ENCODE measurements around the gene CARS1.

Gene CARS1

DNA sequence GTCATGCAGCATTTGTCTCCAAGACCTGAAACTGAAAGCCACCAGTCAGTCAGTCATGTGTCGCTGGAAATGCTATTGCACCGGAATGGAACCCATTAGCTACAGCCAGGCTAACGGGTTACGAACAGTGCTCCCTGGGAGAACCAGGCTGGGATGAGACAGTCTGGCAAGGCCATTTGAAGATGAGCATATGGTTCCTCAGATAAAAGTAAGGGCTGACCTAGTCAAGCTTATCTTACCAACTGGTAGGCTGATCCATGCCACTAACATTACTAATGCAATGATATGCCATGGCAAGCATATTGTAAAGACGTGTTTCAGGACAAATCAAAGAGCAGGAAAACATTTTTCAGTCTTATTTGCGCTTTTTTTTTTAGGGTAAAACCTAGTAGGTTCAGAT, 93.5 kb downstream of the CARS1 start:
- H3K36me3 ChIP-seq (ENCODE audit: insufficient read depth, insufficient read length, low read length), result peaks cover 91% of the 10 kb centered on the region
- H3K27me3 ChIP-seq (ENCODE audit: insufficient read depth, insufficient read length), result no peaks in the 10 kb centered on the region
- no peak overlapping the region for H3K9ac ChIP-seq (ENCODE audit: insufficient read length, low read depth)
- DNase-seq (ENCODE audit: low read depth, low spot score), result no peak
- H3K4me1 ChIP-seq (ENCODE audit: insufficient read depth, insufficient read length), result peaks cover 2% of the 10 kb centered on the region
- no peak for TF ChIP-seq SUZ12 (IDR thresholded peaks at IDR 0.05; ENCODE audit: extremely low read depth, insufficient read depth, insufficient read length)
- no peak for TF ChIP-seq ZNF274 (IDR thresholded peaks at IDR 0.05; ENCODE audit: low read depth, low read length)
- TF ChIP-seq YY1 (IDR thresholded peaks at IDR 0.05; ENCODE audit: insufficient read depth, insufficient read length), result no peak
- H3K9me3 ChIP-seq (ENCODE audit: insufficient read depth, low read length), result no peaks in the 10 kb centered on the region
- no peak overlapping the region for H3K4me3 ChIP-seq (ENCODE audit: insufficient read length, low read depth)

DNA sequence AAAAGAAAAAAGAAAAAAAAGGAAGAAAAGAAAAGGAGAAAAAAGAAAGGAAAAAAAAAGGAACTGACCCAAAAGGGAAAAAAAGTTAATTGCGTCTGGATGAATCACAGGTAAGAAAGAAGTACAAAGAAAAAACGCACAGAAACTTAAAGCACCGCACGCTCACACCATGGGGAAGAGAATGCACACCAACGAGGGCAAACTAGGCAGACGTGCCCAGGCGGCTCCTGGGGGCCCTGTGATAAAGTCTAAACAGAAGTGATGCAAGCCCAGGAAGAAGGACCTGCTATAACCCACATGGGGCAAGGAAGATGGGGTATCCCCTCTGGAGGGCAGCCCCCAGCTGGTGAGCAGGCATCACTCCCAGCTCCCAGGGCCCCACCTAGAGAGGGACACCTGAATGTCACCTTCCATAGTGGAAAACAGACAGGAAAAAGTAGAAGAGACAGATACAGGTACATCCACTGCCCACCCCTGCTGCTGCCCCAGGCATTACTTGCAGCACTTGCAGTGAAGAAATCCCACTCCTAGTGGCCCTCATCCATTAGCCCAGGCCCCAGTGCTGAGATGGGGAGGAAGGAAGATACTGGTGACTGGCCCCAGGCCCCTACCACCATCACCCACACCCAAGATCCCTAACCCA, 94.0 kb downstream of the CARS1 start:
- DNase-seq (ENCODE audit: low read depth, low spot score), result no peak
- H3K4me3 ChIP-seq (ENCODE audit: insufficient read length, low read depth), result no peak overlapping the region
- H3K9me3 ChIP-seq (ENCODE audit: insufficient read depth, low read length), result no peaks in the 10 kb centered on the region
- H3K36me3 ChIP-seq (ENCODE audit: insufficient read depth, insufficient read length, low read length), result peaks cover 91% of the 10 kb centered on the region
- TF ChIP-seq ZNF274 (IDR thresholded peaks at IDR 0.05; ENCODE audit: low read depth, low read length) (no peak), SUZ12 (IDR thresholded peaks at IDR 0.05; ENCODE audit: extremely low read depth, insufficient read depth, insufficient read length) (no peak)
- H3K4me1 ChIP-seq (ENCODE audit: insufficient read depth, insufficient read length), result peaks cover 2% of the 10 kb centered on the region
- H3K27me3 ChIP-seq (ENCODE audit: insufficient read depth, insufficient read length), result no peaks in the 10 kb centered on the region
- H3K9ac ChIP-seq (ENCODE audit: insufficient read length, low read depth), result no peak overlapping the region

DNA sequence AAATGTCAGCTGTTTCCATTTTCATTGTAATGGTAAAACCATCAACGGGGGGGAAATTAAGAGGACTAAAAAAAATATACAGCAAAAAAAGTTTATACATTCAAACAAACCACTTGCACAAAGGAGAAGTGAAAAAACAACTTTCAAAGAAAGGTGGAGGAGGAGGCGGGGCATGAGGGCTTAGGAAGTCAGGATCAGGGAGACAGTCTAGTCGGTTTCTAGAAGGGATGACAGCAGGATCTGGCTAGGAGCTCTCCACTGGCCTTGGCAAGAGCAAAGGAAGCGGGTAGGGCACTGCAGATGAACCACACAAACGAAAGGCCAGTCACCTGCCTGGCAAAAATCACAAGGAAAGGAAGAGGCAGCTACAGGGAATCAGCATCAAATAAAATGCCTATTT, 96.1 kb downstream of the CARS1 start:
- Histone ChIP-seq H3K4me3 (ENCODE audit: insufficient read length, low read depth) (no peak overlapping the region), H3K36me3 (ENCODE audit: insufficient read depth, insufficient read length, low read length) (peaks cover 94% of the 10 kb centered on the region), H3K9me3 (ENCODE audit: insufficient read depth, low read length) (no peaks in the 10 kb centered on the region), H3K4me1 (ENCODE audit: insufficient read depth, insufficient read length) (peaks cover 7% of the 10 kb centered on the region), H3K27me3 (ENCODE audit: insufficient read depth, insufficient read length) (no peaks in the 10 kb centered on the region), H3K9ac (ENCODE audit: insufficient read length, low read depth) (no peak overlapping the region)
- DNase-seq (ENCODE audit: low read depth, low spot score), result no peak
- TF ChIP-seq ZNF274 (IDR thresholded peaks at IDR 0.05; ENCODE audit: low read depth, low read length) (no peak), SUZ12 (IDR thresholded peaks at IDR 0.05; ENCODE audit: extremely low read depth, insufficient read depth, insufficient read length) (no peak), YY1 (IDR thresholded peaks at IDR 0.05; ENCODE audit: insufficient read depth, insufficient read length) (no peak)

DNA sequence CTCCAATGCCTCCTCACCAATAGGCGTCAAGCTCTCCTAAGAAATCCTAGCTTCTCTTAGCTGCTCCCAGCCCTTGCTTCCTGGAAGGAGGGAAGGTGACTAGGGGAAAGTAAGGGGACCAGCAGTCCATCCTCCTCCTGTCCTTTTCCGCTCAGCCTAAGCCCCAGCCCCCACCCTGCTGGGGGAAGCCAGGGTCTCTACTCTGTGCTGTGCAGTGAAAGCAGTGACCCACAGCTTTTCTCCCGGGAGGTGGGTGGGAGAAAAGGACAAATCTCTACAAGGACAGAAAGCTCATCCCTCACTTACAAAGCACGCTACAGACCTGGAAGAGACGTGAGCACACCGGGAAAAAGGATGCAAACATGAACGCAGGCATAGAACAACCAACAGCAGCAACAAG, 97.1 kb downstream of the CARS1 start:
- DNase-seq (ENCODE audit: low read depth, low spot score), result no peak

DNA sequence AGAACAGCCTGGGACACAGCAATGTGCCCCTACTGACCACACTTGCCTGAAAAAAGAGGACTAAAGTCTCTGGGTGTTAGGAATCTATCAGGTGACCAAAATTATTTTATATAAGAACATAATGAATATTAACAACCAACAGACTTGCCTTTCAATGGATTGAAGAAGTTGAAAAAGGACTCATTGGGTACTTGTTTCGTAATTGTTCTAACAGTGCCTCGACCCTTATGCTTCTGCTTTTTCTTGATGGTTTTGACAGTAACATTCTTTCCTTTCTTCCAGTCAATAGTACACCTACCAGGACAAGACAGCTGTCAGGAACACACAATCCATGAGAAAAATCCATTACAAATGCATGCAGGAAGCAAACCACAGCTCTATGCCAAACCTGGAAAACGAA, 99.0 kb downstream of the CARS1 start:
- Histone ChIP-seq H3K9me3 (ENCODE audit: insufficient read depth, low read length) (no peaks in the 10 kb centered on the region), H3K4me1 (ENCODE audit: insufficient read depth, insufficient read length) (peaks cover 7% of the 10 kb centered on the region), H3K27me3 (ENCODE audit: insufficient read depth, insufficient read length) (no peaks in the 10 kb centered on the region), H3K36me3 (ENCODE audit: insufficient read depth, insufficient read length, low read length) (peaks cover 95% of the 10 kb centered on the region), H3K4me3 (ENCODE audit: insufficient read length, low read depth) (no peak overlapping the region), H3K9ac (ENCODE audit: insufficient read length, low read depth) (no peak overlapping the region)
- DNase-seq (ENCODE audit: low read depth, low spot score), result no peak
- TF ChIP-seq SUZ12 (IDR thresholded peaks at IDR 0.05; ENCODE audit: extremely low read depth, insufficient read depth, insufficient read length) (no peak), YY1 (IDR thresholded peaks at IDR 0.05; ENCODE audit: insufficient read depth, insufficient read length) (no peak), ZNF274 (IDR thresholded peaks at IDR 0.05; ENCODE audit: low read depth, low read length) (no peak)

More for the DNA sequence above, 97.1 kb downstream of the CARS1 start:
- no peaks in the 10 kb centered on the region for H3K27me3 ChIP-seq (ENCODE audit: insufficient read depth, insufficient read length)
- TF ChIP-seq SUZ12 (IDR thresholded peaks at IDR 0.05; ENCODE audit: extremely low read depth, insufficient read depth, insufficient read length) (no peak), YY1 (IDR thresholded peaks at IDR 0.05; ENCODE audit: insufficient read depth, insufficient read length) (no peak), ZNF274 (IDR thresholded peaks at IDR 0.05; ENCODE audit: low read depth, low read length) (no peak)
- no peaks in the 10 kb centered on the region for H3K9me3 ChIP-seq (ENCODE audit: insufficient read depth, low read length)
- H3K4me1 ChIP-seq (ENCODE audit: insufficient read depth, insufficient read length), result peaks cover 7% of the 10 kb centered on the region
- no peak overlapping the region for H3K9ac ChIP-seq (ENCODE audit: insufficient read length, low read depth)
- no peak overlapping the region for H3K4me3 ChIP-seq (ENCODE audit: insufficient read length, low read depth)
- H3K36me3 ChIP-seq (ENCODE audit: insufficient read depth, insufficient read length, low read length), result peaks cover 95% of the 10 kb centered on the region

DNA sequence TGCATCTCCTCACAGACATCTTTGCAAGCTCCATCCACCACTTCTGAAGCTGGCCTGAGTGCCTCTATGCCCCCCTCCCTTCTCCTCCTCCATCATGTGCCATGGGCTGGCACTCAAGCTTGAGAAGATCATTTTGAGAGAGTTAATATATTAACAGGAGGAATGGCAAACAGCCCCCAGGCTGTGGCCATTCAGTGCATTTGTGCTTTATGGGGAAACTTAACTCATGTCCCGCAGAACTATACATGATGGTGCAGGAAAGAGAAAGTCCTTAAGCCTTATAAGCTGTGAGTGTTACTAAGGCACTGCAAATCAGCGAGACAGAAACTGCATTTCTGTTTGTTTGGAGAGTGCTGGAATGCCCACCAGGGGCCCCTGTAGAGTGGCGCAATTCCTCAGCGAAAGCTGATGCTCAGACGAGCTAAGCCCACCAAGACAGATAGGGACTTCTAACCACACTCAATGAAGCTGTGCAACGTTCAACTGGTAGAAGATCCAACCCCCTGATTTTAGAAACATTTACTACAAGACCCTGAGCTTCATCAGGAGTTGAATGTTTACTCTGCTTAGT, 101.2 kb downstream of the CARS1 start:
- peaks cover 97% of the 10 kb centered on the region for H3K36me3 ChIP-seq (ENCODE audit: insufficient read depth, insufficient read length, low read length)

DNA sequence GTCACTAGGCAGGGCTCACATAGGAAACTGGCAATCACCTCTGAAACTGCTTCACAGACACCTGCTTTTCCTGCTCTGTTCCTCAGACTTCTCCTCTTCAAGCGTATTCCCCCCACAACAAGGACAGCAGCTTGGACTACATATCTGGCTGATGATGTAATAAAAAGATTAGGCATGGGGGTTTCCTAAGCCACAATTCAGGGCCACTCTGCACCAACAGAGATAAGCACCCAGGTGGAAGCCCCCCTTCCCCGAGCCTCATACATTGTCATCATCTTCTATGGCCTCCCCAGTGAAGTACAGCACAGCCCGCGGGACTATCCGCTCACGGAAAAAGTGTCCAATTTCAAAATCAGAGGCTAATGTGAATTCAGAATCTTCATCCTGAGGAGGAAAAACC, 103.0 kb downstream of the CARS1 start:
- Histone ChIP-seq H3K27me3 (ENCODE audit: insufficient read depth, insufficient read length) (no peaks in the 10 kb centered on the region), H3K4me1 (ENCODE audit: insufficient read depth, insufficient read length) (peaks cover 4% of the 10 kb centered on the region), H3K9ac (ENCODE audit: insufficient read length, low read depth) (no peak overlapping the region), H3K9me3 (ENCODE audit: insufficient read depth, low read length) (no peaks in the 10 kb centered on the region), H3K36me3 (ENCODE audit: insufficient read depth, insufficient read length, low read length) (peaks cover 99% of the 10 kb centered on the region), H3K4me3 (ENCODE audit: insufficient read length, low read depth) (no peak overlapping the region)
- no peak for DNase-seq (ENCODE audit: low read depth, low spot score)
- TF ChIP-seq SUZ12 (IDR thresholded peaks at IDR 0.05; ENCODE audit: extremely low read depth, insufficient read depth, insufficient read length), result no peak

More for the DNA sequence above, 101.2 kb downstream of the CARS1 start:
- peaks cover 4% of the 10 kb centered on the region for H3K4me1 ChIP-seq (ENCODE audit: insufficient read depth, insufficient read length)
- no peak for TF ChIP-seq YY1 (IDR thresholded peaks at IDR 0.05; ENCODE audit: insufficient read depth, insufficient read length)
- no peaks in the 10 kb centered on the region for H3K27me3 ChIP-seq (ENCODE audit: insufficient read depth, insufficient read length)
- H3K4me3 ChIP-seq (ENCODE audit: insufficient read length, low read depth), result no peak overlapping the region
- no peak overlapping the region for H3K9ac ChIP-seq (ENCODE audit: insufficient read length, low read depth)
- H3K9me3 ChIP-seq (ENCODE audit: insufficient read depth, low read length), result no peaks in the 10 kb centered on the region
- no peak for DNase-seq (ENCODE audit: low read depth, low spot score)

Measured in NT2/D1 (cell line).